HG03095 (cell line): Measurements from ENCODE around the gene ARHGAP15.

Experiments used
- ATAC-seq: cut with Tn5 transposase; IDR thresholded peaks from one replicate; pipeline ENCODE4 v1.9.1; 2021; ENCODE audit warnings: moderate library complexity; ENCODE audit not compliant: unreplicated experiment

ARHGAP15 gene

GRCh38 chr2:143564419-143564818, 435.2 kb downstream of the ARHGAP15 start:
- ATAC-seq = peak; percentile 93

- no peak for ATAC-seq
Measured at GRCh38 chr2:143571747-143572146, 442.5 kb downstream of the ARHGAP15 start.

DNA sequence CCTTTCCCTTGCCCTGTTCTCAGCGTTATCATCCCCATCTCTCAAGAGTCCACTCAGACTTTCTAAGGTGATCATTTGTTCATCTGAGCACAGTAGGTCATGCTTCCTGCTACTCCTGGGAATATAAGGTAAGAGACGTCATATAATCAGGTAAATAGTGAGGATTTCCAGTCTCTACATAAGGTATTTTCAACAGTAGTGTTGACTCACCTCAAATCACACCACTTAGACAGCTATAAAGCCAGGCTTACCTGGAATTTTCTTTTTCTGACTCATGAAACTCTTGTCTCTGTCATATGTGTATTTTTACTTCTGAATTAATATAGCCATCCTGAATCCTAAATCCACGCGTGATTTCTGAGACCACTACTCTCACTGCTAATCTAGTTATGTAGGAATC, 443.2 kb downstream of the ARHGAP15 start:
- ATAC-seq = no peak

GRCh38 chr2:143574069-143574468, 444.9 kb downstream of the ARHGAP15 start:
- ATAC-seq = no peak

DNA sequence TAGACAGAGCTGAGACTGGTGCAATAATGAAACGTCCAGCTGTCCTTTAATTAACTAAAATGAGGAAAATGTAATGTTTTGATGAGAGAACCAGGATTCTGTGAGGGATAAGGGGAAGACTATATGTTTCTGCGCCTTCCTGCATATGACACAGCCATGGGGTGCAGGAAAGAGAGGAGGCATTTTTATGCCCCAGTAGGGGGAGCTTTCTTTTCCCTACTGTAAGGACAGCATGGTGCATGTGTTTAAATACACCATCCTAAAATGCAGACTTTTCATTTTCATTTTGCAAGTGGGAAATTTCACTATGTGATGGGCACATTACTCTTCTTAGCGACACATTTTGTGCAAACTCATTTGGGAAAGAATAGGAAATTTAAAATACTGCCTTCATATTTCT, 446.1 kb downstream of the ARHGAP15 start:
- no peak for ATAC-seq

GRCh38 chr2:143577489-143577888, 448.3 kb downstream of the ARHGAP15 start:
- ATAC-seq = no peak

GRCh38 chr2:143579456-143579855, 450.2 kb downstream of the ARHGAP15 start:
- ATAC-seq = no peak

DNA sequence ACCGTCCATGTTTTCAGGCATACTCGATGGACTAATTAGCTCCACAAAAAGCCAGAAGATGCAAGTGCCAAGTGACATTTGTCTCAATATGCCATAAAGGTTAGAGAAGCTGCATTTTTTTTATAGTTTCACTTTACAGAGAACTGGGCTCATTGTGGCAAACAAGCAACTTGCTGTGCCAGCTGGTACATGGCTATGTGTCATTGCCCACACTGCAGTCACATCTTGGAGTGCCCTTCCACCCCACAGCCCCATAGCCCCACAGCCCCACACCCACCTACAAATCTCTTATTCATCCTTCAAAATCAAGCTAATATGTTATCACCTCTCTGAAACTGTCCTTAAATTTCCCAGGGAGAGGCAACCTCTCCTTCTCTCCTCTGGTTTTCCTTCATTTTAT, 451.9 kb downstream of the ARHGAP15 start:
- no peak for ATAC-seq

DNA sequence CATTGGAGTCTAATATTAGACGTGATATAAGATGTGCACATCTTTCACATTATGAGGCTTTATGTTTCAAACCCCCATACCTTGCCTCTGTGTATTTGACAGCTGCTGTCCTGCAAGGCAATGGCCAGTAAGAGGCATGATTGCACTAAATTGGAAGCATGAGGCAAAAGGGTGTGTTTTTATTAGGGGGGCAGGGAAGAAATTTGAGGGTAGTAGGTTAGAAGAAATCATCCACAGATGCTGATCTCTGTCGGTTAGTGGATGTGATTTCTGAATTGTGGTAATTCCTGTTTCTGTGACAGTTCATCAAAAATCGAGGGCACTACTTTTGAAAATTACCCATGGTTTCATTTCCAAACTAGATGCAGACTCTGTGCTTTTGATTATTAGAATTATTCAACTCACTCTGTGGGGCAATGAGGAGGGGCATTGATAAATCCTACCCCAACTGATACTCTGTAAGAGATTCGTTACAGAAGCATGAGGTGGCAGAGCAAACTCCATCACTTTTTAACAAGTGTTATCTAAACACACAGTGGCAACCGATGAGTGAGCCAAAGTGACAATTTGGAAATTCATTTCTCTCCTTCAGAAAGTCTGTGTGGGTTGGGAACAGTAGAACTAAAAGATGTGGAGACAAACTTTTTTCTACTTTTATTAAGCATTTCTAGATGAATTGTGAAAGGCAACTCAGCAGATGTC, 453.0 kb downstream of the ARHGAP15 start:
- ATAC-seq = no peak

GRCh38 chr2:143584936-143585335, 455.7 kb downstream of the ARHGAP15 start:
- no peak for ATAC-seq

DNA sequence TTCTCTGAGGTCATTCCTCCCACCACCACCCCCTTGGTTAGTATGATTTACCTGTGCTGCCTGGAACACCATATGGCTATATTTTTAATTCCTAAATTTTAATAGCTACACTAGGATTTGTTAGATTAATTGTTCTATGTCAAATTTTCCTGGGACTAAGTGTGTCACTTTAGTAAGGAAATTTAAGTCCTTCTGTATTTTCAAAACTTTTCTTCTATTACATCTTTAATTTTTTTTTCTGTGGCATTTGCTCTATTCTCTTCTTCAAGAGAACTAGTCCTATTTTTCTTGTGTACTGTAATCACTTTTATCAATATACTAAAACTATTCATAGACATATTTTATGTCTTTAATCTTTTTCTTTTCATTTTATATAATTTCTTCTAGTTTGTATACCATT, 456.9 kb downstream of the ARHGAP15 start:
- ATAC-seq = no peak

DNA sequence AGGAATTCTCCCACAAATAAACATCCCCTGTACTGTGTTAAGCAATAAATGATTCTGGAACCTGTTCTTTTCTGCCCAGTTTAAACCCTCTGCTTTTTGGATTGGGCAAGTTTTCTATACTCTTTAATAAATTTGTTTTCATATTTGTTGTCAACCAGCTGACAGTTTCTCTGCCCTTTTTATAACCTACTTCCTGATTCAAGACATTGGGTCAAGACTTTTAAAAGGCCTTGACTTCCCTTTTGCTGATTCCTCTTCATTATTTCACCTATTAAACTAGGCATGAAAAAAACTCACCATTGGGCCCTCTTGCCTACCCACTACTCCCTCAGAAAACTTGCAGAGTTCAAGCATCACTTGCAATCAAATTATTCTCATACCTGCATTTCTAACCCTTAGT, 459.5 kb downstream of the ARHGAP15 start:
- no peak for ATAC-seq

- ATAC-seq = no peak
Measured at GRCh38 chr2:143594161-143594560, 464.9 kb downstream of the ARHGAP15 start.

- no peak for ATAC-seq
Measured at GRCh38 chr2:143594745-143595144, 465.5 kb downstream of the ARHGAP15 start.

GRCh38 chr2:143600116-143600515, 470.9 kb downstream of the ARHGAP15 start:
- ATAC-seq = no peak

DNA sequence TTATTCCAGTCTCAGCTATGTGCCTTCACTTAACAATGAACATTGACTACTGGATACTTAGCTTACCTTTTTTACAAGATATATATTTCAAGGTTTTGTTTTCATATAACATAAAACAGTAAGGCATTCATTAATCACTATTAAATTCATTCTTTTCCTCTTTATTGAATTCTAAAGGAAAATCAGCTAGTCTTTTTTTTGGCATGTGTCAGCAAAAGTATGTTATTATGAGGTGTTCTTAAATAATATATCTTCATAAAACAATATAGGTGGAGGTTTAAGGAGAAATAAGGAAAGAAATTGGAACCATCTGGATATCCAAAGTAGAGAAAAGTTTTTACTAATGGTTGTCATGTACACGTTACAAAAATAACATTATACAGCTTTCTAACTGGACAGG, 472.6 kb downstream of the ARHGAP15 start:
- ATAC-seq = no peak

DNA sequence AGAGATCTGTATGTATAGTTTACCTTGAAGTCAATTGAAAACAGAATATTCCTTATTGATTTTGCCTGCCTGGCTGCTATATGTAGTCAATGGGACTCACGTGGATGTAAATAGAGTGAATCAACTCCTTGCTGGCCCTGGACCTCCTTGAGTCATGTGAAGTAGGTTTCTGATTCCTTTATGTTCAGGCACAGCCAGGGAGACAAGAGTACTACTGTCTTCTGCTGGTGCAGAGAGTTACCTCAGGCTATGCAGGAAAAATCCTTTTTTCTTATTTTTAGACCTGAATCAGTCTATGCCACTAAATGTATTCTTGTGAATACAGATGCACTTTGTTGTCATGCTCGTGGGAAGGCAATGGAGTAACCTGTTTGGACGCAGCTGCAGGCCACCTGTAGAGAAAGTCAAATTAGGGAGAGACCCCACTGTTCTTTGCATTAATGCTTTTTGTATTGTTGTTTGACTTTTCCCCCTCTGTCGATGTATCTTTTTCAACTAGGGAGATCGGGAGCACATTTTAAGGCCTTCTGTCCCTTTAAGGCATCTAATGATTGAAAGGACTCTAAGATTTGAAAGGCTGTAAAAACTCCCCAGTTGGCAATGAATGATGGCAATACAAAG, 473.9 kb downstream of the ARHGAP15 start:
- ATAC-seq = no peak

DNA sequence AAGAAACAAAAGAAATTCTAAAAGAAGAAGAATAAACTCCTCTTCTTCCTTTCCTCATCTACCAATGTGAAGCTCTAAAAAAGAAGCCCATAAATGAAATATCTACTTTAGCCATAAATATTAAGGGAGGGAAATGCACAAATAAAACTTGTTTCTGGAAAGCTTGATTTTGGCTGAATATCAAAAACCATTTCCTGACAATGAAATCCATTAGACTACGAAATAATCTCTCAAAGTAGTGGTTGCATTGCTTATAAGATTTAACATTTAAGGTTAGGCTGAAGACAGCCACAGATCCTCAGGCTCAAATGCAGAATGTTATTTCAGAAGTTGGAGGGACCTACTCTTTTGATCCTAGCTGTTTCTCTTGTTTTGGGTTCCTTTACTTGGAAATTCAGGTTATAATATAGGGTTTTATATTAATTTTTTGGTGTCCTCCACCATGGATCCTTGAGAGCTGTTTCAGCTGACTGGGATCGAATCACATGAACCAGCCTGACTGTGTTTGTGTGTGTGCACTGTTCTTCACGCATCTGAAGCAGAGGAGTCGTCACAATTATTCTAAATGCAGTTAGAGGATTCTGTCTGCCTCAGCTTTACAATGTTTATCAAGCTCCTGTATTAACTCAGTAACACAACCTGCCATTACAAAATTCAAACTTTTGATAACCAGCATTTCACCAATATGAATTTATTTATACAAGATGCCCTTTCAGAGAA, 474.8 kb downstream of the ARHGAP15 start:
- no peak for ATAC-seq

GRCh38 chr2:143604566-143604959, 475.3 kb downstream of the ARHGAP15 start:
- no peak for ATAC-seq

GRCh38 chr2:143607231-143608062, 478.2 kb downstream of the ARHGAP15 start:
- no peak for ATAC-seq

- ATAC-seq = no peak
Measured at GRCh38 chr2:143608063-143608423, 478.8 kb downstream of the ARHGAP15 start.
